HG03442 (cell line): ENCODE results near the gene COX8C.
"Not testable (repeated sequence)": the region's sequence is repeated elsewhere in the genome, so short reads cannot be mapped to it uniquely, and the experiment has no call there.

Experiments
- ATAC-seq: cut with Tn5 transposase; IDR thresholded peaks from one replicate; pipeline ENCODE4 v1.9.1; 2021; ENCODE audit warnings: mild to moderate bottlenecking, moderate library complexity; ENCODE audit not compliant: unreplicated experiment

The COX8C gene

DNA sequence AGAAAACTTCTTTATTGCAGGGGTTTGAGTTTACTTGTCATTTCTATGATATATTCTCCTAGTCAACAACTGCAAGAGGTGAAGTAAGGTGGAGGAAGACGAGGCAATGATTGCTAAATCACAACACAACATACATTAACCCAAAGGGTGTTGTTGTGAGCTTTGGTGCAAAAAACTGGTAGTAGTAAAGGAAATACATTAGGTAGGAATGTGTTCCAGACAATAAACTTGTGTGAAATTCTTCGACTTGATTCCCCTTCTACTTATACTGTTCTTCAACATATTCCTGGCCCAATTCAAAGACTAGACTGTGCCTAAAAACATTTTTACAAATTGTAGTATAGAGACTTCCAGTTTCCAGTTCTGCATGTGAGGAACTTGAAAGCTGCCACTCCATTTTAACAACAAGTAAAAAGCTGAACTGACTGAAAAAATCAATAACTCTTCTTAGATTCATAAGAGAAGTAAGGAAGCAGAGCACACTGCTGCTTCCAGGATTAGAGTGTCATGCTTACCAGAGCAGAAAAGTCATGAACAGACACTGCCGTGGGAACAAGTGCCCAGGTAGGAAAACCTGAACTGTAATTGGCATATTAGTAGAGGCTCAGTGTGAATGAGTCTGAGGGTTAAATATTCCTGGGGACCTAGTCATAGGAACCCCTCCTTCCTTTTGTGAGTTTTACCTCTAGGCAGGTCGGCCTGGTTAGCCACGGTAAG, 22.2 kb downstream of the COX8C start:
- ATAC-seq = no peak

DNA sequence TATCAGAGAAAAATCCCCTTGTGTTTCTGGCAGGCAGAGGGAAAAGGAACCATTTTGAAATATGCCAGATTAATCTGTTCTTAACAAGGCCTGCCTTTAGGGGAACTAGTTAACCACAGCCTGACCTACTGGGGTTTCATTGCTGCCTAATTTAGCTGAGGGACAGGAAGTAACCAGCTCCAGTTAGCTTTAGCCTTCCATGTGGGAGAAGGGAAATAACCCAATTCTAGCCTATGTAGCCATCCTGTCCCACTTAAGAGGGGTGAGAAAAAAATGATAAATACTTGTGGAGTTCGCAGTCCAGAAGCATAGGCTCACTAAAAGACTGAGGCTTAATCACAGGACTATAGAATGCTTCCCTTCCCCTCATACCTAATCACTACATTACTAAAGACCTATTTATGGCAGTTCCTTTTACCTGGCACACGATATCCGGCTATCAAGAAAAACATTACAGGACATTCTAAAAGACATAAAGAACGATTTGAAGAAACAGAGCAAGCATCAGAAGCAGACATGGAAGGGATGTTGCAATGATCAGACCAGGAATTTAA, 22.8 kb downstream of the COX8C start:
- ATAC-seq = peak; percentile 77

DNA sequence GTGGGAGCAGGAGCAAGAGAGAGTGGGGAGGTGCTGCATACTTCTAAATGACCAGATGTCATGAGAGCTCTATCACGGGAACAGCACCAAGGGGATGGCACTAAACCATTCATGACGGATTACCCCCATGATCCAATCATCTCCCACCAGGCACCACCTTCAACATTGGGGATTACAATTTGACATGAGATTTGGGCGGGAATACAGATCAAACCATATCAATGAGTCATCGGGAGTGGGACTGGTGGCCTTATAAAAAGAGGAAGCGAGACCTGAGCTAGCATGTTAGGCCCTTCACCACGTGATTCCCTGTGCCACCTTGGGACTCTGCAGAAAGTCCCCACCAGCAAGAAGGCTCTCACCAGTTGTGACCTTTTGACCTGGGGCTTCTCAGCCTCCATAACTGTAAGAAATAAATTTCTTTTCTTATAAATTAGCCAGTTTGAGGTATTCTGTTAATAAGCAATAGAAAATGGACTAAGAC, 28.7 kb downstream of the COX8C start:
- ATAC-seq = peak; percentile 93

- ATAC-seq = no peak
These were observed 32.8 kb downstream of the COX8C start for GRCh38 chr14:93379831-93380230.

GRCh38 chr14:93381644-93382043, 34.7 kb downstream of the COX8C start:
- ATAC-seq = peak; percentile 77

DNA sequence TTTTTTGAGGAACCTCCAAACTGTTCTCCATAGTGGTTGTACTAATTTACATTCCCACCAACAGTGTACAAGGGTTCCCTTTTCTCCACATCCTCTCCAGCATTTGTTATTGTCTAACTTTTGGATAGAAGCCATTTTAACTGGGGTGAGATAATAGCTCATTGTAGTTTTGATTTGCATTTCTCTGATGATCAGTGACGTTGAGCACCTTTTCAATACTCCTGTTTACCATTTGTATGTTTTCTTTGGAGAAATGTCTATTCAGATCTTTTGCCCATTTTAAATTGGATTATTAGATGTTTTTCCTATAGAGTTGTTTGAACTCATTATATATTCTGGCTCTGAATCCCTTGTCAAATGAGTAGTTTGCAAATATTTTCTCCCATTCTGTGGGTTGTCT, 37.3 kb downstream of the COX8C start:
- not testable (repeated sequence) for ATAC-seq

DNA sequence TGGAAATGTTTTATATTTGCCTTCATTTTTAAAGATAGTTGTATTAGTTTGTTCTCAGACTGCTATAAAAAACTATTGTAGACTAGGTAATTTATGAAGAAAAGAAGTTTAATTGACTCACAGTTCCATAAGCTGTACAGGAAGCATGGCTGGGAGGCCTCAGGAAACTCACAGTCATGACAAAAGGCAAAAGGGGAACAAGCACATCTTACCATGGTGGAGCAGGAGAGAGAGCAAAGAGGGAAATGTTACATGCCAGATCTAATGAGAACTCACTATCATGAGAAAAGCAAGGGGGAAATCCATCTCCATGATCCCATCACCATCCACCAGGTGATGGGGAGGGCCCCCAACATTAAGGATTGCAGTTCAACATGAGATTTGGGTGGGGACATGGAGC, 48.2 kb downstream of the COX8C start:
- ATAC-seq = no peak

- ATAC-seq = no peak
These were observed 49.5 kb downstream of the COX8C start for GRCh38 chr14:93396456-93396855.
